ENCODE measurements around the gene AGXT2.
"Not testable (repeated sequence)": the region's sequence is repeated elsewhere in the genome, so short reads cannot be mapped to it uniquely, and the experiment has no call there.

AGXT2 gene

DNA sequence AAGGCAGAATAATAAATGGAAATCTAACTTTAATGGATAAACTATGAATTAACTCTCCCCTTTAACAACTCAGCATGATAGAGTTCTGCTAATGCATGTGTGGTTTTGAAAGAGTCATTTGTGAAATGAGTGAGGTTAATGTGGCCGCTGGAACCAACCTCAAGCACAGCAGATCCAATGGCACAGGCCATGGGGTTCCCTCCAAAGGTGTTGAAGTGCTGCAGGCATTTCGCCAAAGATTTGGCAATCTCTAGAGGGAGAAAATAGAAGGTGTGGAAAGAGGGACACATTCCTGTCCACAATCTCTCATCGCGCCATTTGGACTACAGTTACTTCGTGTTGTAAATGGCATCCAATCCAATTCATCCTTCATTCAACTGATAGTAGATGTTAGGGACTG is 35.0 kb downstream of the AGXT2 start:
- DNase-seq (ENCODE audit: low spot score) = no peak

DNA sequence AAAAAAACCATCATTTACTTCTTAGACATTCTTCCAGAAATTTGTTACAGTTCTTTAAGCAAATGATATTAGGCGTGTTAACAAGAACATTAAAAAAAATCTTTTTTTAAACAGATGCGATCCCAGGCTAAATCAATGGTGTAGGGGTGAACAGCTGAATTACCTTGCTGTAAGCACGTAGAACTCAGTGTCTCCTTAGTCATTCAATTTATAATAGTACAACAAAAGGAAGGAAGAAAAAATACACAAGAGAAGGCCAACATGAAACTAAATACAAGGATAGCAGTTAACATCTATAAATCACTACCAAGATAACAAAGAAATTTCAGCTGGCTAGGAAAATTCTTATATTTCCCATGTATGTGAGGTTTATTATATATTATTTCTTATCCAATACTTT is 35.4 kb downstream of the AGXT2 start:
- no peak for DNase-seq (ENCODE audit: low spot score)

DNA sequence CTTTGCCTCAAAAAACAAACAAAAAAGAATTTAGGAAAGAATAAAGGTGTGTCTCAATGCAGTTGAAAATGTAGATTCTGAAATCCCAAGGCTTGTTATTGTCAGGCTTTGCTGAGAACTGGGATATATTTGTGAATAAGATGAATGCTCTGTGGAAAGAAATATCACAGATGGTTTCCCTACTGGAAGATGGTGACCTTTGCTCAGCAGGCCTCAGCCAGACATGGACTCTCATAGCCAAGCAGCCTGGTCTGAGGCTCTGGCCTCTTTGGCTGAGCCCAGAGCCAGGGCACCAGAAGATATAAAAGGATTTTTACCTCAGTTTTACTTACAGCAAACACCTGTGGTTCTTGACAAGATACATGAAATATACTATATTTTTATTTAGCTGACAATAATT is 37.1 kb downstream of the AGXT2 start:
- DNase-seq (ENCODE audit: low spot score) = no peak

GRCh38 chr5:35009657-35010056 is 38.1 kb downstream of the AGXT2 start:
- DNase-seq (ENCODE audit: low spot score) = no peak

GRCh38 chr5:35009019-35009418 is 38.7 kb downstream of the AGXT2 start:
- no peak for DNase-seq (ENCODE audit: low spot score)

DNA sequence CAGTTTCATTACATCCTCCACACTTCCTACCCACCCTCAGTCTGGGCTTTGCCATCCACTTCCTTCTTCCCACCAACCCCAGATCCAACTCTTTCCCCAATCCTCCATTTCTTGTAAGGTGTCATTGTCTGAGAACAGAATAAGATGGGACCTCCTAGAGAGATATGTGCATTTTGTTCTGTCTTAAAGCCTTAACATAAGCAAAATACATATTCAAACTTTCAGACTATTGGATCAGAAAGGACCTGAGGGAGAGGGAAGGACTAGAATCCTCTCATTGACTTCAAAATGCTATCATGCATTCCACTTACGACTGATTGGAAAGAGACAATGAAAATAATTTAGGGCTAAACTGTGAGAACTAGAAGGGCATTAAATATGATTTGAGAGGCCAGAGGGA is 43.0 kb downstream of the AGXT2 start:
- no peak for DNase-seq (ENCODE audit: low spot score)

DNA sequence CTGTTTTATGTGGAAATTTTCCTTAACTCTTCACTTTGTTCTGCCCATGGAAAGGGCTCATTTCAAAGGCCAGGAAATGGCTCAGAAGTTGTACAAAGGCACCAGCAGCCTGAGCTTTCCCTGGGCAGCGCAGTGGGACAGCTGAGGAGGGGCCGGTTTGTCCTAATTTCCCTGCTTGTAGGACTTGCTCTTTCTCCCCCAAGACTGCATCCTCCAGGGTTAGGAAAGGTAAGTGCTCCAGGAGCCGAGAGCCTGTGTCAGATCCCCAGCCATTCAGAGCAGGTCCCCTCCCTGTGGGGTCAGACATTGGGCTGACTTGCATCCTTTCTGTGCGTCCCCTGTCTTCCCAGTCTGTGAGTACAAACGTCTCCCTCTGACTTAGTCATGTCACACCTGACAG is 43.5 kb downstream of the AGXT2 start:
- no peak for DNase-seq (ENCODE audit: low spot score)

DNA sequence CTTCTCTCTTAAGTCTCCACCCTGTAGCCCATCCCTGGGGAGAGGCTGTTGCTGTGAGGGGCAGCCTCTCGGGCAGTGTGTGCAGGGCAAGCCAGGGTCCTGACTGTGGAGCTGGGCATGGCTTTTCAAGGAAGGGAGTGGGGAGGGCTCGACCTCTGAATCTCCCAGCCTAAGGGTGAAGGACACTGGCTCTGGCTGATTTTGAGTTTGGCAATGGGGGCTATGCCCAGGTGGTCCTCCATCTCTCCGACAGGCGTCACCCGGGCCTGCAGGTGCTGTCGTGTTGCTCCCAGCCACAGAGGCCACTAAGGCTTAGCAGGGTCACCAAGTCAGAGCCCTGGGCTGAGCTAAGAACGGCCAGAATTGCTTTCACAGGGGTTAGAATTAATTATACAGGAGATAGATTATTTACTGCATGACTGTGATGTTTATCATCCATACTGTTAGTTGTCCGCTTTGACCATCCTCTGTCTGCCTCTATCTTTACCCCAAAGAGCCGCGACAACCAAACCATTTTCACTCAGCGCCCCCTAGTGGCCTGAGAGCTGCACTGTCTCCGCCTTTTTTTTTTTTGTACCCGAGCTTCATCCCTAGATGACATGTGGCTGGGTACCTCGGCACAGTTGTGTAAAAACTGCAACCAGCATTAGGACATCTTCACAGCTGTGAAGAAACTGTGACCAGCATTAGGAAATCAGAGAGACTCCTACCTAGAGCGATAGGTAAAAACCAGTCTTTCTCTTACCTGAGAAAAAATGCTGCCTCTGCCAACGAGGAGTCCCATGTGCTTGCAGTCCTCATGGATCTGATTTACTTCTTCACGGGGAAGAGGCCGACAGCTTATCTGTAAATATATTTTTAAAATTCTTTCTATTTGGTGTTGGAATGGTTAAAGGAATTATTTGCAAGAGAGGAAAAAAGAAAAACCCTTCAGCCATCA is 44.5 kb downstream of the AGXT2 start:
- peak; percentile 60 for DNase-seq (ENCODE audit: low spot score)

DNA sequence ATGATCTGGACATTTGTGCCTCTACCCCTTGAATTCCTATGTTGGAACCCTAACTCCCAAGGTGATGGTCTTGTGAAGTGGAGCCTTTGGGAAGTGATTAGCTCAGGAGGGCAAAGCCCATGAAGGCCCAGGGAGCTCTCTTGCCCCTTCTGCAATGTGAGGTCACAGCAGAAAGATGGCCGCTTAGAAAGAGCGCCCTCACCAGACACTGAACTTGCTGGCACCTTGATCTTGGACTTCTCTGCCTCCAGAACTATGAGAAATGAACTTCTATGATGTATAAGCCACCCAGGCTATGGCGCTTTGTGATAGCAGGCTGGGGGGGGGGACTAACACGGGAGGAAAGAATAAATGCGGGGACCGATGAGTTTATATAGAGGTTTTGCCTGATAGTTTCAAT is 45.3 kb downstream of the AGXT2 start:
- no peak for DNase-seq (ENCODE audit: low spot score)

DNA sequence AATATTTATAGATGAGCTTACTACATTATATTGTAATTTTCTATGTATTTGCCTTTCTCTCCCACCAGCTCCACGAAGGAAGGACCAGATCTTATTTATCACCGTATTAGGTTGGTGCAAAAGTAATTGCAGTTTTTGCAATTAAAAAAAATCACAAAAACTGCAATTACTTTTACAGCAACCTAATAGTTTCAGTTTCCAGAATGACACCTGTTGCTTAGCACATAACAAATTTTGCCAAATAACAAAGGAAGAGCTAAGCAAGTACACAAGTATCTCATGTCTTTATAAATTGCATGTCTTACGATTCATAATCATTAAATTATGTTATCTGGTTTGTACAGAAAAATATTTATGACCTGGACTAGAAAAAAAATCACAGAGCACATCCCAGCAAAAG is 45.9 kb downstream of the AGXT2 start:
- no peak for DNase-seq (ENCODE audit: low spot score)

DNA sequence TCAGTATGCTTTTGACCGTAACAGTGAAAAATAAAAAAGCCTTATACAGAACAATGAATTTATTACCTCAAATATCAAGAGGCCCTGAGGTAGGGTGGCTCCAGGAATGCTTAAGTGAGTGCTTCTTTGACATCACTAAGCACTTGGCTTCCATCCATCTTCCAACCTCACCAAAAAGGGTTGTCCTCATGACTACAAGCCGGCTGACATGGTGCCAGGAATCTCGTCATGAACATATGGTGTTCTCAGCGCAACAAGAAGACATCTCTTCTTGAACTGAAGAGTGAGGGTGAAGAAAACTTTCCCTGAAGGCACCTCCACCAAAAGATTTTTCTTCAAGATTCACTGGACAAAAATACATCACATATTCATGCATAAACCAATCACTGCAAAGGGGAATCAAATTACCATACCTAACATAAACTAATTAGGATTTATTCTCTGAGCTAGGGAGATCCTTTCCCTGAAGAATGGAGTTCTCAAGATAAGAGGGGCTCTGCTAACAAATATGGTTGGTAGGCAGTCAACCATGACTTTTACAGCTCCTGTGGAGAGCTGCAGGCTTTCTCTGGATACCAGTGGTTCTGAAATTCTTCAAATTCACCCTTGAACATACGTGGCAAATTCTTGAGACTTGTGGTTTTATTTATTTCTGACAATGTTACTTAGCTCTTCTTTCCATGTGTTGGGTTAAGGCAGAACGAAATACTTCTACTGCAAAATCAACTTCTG is 49.5 kb downstream of the AGXT2 start:
- peak; percentile 19 for DNase-seq (ENCODE audit: low spot score)

DNA sequence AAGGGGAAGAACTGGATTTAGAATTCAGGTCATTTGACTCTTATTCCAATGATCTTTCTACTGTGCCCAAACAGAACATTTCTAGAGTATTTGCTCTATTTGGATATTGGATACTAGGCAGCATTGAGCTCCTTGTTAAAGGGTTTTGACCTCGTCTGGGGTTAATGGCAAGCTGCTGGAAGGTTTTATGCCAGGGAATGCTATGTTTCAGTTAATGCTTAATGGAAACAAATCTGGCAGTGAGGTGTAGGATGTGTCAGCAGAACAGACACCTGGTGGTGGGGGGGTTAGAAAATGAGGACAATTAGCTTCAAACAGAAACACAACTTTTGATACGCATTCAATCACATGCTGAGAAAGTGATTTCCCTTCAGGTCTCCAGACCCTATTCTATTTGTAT is 51.5 kb downstream of the AGXT2 start:
- peak; percentile 17 for DNase-seq (ENCODE audit: low spot score)

GRCh38 chr5:34993951-34994350 is 53.8 kb downstream of the AGXT2 start:
- no peak for DNase-seq (ENCODE audit: low spot score)

DNA sequence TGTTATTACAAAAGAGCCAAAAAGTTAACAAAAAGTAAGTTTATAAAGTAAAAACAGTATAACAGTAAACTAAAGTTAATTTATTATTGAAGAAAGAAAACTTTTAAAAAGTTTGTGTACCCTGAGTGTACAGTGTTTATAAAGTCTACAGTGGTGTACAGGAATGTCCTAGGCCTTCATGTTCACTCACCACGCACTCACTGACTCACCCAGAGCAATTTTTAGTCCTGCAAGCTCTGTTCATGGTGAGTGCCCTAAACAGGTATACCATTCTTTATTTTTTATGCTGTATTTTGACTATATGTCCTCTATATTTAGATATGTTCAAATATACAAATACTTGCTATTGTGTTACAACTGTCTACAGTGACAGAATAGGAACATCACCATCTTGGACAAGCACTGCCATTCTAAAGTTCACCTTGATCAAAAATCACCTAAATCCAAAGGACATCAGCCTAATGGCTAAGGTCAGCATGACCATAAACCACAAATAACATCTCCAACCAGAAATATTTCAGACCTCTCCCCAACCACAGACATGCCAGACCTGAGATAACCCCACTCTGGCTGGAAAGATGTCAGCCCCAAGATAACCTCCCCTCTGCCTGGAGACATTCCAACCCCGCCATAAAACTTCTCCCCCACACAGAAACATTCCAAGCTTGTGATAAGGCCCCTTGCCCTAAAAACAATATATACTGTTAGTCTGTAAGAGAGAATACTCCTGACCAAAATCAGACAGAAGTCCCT is 56.1 kb downstream of the AGXT2 start:
- peak; percentile 63 for DNase-seq (ENCODE audit: low spot score)

GRCh38 chr5:34986965-34987364 is 60.8 kb downstream of the AGXT2 start:
- DNase-seq (ENCODE audit: low spot score) = no peak

GRCh38 chr5:34982823-34983222 is 64.9 kb downstream of the AGXT2 start:
- DNase-seq (ENCODE audit: low spot score) = no peak

DNA sequence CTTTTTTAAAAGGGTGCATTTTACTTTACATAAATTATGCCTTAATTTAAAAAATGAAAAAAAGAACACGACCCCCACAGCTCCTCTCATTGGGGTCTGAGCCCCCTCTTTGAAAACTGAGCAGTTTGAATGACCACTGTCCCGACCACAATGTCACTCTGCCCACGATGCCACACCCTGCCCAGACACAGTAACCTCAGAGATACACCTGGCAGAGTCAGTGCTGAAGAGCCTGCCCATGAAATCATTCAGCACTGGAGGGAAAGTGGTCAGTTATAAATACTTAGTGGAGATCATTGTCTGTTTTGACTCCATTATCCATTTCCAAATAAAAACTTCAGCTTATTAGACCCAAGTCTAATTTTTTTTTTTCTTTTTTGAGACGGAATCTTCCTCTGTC is 69.1 kb downstream of the AGXT2 start:
- no peak for DNase-seq (ENCODE audit: low spot score)

DNA sequence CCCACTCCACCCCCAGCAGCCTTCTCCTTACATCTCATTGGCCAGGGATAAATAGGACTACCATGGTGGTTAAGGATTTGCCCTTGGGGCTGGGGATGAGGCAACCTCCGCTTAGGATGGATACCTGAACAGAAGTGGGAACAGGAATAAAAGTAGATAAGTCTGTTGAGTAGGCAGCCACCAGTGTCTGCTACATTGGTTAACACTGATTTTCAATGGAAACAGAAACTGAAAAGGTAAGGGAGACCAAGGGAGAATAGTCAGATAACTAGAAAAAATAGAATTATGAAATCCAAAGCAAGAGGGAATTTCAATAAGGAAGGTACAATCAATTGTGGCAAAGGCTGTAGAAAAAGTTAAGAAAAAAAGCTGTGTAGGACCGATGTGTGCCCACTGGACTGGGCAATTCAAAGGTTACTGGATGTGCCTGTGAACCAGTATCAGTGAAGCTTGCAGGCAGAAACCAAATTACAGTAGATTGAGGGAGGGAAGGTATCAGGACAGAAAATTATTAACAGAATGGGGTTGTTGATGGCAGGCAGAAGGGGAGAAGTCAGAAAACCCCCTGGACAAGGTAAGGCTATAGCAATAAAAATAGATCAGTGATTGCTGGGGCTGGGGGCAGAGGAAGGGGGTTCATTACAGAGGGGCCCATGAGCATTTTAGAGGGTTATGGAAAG is 69.7 kb downstream of the AGXT2 start:
- peak; percentile 27 for DNase-seq (ENCODE audit: low spot score)

GRCh38 chr5:34976347-34976746 is 71.4 kb downstream of the AGXT2 start:
- DNase-seq (ENCODE audit: low spot score) = no peak

DNA sequence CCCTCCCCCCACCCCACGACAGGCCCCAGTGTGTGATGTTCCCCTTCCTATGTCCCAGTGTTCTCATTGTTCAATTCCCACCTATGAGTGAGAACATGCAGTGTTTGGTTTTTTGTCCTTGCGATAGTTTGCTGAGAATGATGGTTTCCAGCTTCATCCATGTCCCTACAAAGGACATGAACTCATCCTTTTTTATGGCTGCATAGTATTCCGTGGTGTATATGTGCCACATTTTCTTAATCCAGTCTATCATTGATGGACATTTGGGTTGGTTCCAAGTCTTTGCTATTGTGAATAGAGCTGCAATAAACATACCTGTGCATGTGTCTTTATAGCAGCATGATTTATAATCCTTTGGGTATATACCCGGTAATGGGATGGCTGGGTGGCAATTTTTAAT is 76.1 kb downstream of the AGXT2 start:
- DNase-seq (ENCODE audit: low spot score) = not testable (repeated sequence)

- DNase-seq (ENCODE audit: low spot score) = no peak
These were observed 77.2 kb downstream of the AGXT2 start for GRCh38 chr5:34970552-34970951.

GRCh38 chr5:34968258-34968657 is 79.5 kb downstream of the AGXT2 start:
- no peak for DNase-seq (ENCODE audit: low spot score)
